ENCODE measurements around the gene CIDEC. TPM values are rescaled to one million over a fixed set of nuclear protein-coding genes. Genes with fewer than 3 reads are reported as not detected.

The CIDEC gene
- total RNA-seq, 4 donors from 2014 or later, result 1.00 to 50.5 (median 48.0) TPM

DNA sequence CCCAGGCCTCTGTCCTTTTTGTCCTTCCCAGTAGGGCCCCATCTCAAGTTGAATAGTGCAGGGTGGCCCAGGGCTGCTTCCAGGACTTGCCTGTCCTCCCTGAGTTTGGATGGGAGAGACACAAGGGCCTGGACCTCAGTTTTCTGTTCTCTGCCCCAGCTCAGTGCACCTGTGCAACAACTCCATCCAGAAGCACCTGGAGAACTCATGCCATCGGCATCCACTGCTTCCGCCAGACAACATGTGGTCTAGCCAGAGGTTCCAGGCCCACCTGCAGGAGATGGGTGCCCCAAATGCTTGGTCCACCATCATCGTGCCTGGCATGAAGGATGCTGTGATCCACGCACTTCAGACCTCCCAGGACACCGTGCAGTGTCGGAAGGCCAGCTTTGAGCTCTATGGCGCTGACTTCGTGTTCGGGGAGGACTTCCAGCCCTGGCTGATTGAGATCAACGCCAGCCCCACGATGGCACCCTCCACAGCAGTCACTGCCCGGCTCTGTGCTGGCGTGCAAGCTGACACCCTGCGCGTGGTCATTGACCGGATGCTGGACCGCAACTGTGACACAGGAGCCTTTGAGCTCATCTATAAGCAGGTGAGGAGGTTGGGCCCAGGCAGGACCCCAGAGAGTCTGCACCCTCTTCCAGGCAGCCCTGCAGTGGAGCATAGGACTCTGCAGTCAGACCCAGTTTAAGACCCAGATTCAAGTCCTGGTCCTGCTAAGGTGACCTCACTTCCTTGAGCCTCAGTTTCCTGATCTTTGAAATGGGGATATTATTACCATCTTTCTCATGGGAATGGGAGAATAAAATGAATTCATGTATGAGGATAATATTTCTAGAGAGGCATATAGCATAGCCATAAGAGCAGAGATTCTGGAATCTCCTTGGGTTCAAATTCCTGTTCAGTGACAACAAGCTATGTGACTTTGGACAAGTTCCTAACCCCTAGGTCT is 51.0 kb downstream of the CIDEC start:
- DNase-seq, result no peak
- Histone ChIP-seq H3K36me3 (no peaks in the 10 kb centered on the region), H3K9me3 (no peaks in the 10 kb centered on the region), H3K4me3 (no peak overlapping the region), H3K27me3 (no peaks in the 10 kb centered on the region), H3K4me1 (no peaks in the 10 kb centered on the region), H3K27ac (no peak overlapping the region)
- intact Hi-C loops (cut with DNase I; ENCODE audit: low total_unique reads) (no loop called here), in situ Hi-C loops (cut with MboI; ENCODE audit: low pct_ligation_motif_present in 1 of 4, low pct_unique_long_range_greater_than_20kb in 1 of 4, low sequenced_read_pairs in 3 of 4) (no loop called here)
- TF ChIP-seq, protein P1, sequence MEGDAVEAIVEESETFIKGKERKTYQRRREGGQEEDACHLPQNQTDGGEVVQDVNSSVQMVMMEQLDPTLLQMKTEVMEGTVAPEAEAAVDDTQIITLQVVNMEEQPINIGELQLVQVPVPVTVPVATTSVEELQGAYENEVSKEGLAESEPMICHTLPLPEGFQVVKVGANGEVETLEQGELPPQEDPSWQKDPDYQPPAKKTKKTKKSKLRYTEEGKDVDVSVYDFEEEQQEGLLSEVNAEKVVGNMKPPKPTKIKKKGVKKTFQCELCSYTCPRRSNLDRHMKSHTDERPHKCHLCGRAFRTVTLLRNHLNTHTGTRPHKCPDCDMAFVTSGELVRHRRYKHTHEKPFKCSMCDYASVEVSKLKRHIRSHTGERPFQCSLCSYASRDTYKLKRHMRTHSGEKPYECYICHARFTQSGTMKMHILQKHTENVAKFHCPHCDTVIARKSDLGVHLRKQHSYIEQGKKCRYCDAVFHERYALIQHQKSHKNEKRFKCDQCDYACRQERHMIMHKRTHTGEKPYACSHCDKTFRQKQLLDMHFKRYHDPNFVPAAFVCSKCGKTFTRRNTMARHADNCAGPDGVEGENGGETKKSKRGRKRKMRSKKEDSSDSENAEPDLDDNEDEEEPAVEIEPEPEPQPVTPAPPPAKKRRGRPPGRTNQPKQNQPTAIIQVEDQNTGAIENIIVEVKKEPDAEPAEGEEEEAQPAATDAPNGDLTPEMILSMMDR (IDR thresholded peaks at IDR 0.05), result no peak
- TF ChIP-seq POLR2AphosphoS5 (IDR thresholded peaks at IDR 0.05), result no peak
- TF ChIP-seq POLR2A (IDR thresholded peaks at IDR 0.05), result no peak
- 98% methylated on average over 15 of the region's 17 CpGs; no CpG with 5 or more reads in 1 of the 2 donors for WGBS, 2 donors (ENCODE audit: low coverage in 1 of 2)

GRCh38 chr3:9826815-9827573 is 53.1 kb downstream of the CIDEC start:
- peak; percentile 25 for DNase-seq
- no peaks in the 10 kb centered on the region for H3K27me3 ChIP-seq
- TF ChIP-seq, protein P1 (IDR thresholded peaks at IDR 0.05), result peak in 3 of 5 experiments; percentile 21 to 33 (median 29)
- no peak for TF ChIP-seq POLR2A (IDR thresholded peaks at IDR 0.05)
- intact Hi-C loops (cut with DNase I; ENCODE audit: low total_unique reads), result no loop called here
- H3K4me1 ChIP-seq, result no peaks in the 10 kb centered on the region
- no peaks in the 10 kb centered on the region for H3K9me3 ChIP-seq
- no peak overlapping the region for H3K4me3 ChIP-seq
- 81 to 86% methylated on average over 3 to 20 of the region's 20 CpGs for WGBS, 2 donors (ENCODE audit: low coverage in 1 of 2)
- in situ Hi-C loops (cut with MboI; ENCODE audit: low pct_ligation_motif_present in 1 of 4, low pct_unique_long_range_greater_than_20kb in 1 of 4, low sequenced_read_pairs in 3 of 4), result no loop called here
- H3K36me3 ChIP-seq, result no peaks in the 10 kb centered on the region
- H3K27ac ChIP-seq, result no peak overlapping the region

- Histone ChIP-seq H3K27ac (no peak overlapping the region), H3K9me3 (no peaks in the 10 kb centered on the region), H3K4me3 (no peak overlapping the region), H3K27me3 (no peaks in the 10 kb centered on the region), H3K36me3 (no peaks in the 10 kb centered on the region), H3K4me1 (no peaks in the 10 kb centered on the region)
- in situ Hi-C loops (cut with MboI; ENCODE audit: low pct_ligation_motif_present in 1 of 4, low pct_unique_long_range_greater_than_20kb in 1 of 4, low sequenced_read_pairs in 3 of 4), result no loop called here
- 66% methylated on average over 14 of the region's 14 CpGs; no CpG with 5 or more reads in 1 of the 2 donors for WGBS, 2 donors (ENCODE audit: low coverage in 1 of 2)
- TF ChIP-seq, protein P1 (IDR thresholded peaks at IDR 0.05), result no peak
- no peak for TF ChIP-seq POLR2A (IDR thresholded peaks at IDR 0.05)
- intact Hi-C loops (cut with DNase I; ENCODE audit: low total_unique reads), result no loop called here
- no peak for DNase-seq
Observed at GRCh38 chr3:9825451-9826040, 54.5 kb downstream of the CIDEC start.

DNA sequence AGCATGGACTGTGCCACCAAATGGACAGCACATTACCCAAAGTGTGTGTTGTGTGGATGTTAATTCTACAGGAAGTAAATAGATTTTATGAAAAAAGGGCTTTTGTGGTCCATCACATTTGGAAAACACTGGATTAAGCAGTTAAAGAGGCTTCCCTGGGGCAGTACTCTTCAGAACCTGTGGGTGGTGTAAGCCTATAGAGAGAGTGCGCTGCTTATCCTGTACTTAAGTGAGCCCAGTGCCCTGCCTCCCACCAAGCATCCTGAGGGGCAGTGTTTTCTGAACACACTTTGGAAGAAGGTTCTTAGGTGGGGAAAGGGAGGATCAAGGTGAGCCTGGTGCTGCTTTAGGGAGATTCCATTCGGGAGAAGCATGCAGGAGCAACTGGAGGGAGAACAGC is 59.1 kb downstream of the CIDEC start:
- 80 to 88% methylated on average over 2 of the region's 2 CpGs for WGBS, 2 donors (ENCODE audit: low coverage in 1 of 2)
- in situ Hi-C loops (cut with MboI; ENCODE audit: low pct_ligation_motif_present in 1 of 4, low pct_unique_long_range_greater_than_20kb in 1 of 4, low sequenced_read_pairs in 3 of 4) (no loop called here), intact Hi-C loops (cut with DNase I; ENCODE audit: low total_unique reads) (no loop called here)
- no peak for DNase-seq
- TF ChIP-seq EP300 (IDR thresholded peaks at IDR 0.05; ENCODE audit: low read depth) (no peak), POLR2AphosphoS5 (IDR thresholded peaks at IDR 0.05) (no peak), POLR2A (IDR thresholded peaks at IDR 0.05) (no peak)
- TF ChIP-seq, protein P1 (IDR thresholded peaks at IDR 0.05), result no peak
- no peaks in the 10 kb centered on the region for H3K4me1 ChIP-seq
- H3K27ac ChIP-seq, result no peak overlapping the region
- H3K4me3 ChIP-seq, result no peak overlapping the region
- no peaks in the 10 kb centered on the region for H3K9me3 ChIP-seq
- no peaks in the 10 kb centered on the region for H3K27me3 ChIP-seq
- H3K36me3 ChIP-seq, result no peaks in the 10 kb centered on the region
